Dendritic cell treated with granulocyte-macrophage colony-stimulating factor and Interleukin-4, amounts not matched to agents 40 ng/mL and 50 ng/mL, for 4 days (primary cell): ENCODE data around the gene DCST1.

Source experiments
- H3K27ac Mint-ChIP-seq: one replicate; pipeline ENCODE4 v1.8.0; 2022; ENCODE audit warnings: mild to moderate bottlenecking, mixed read lengths
- H3K27me3 Mint-ChIP-seq: one replicate; pipeline ENCODE4 v1.8.0; 2022; ENCODE audit warnings: mild to moderate bottlenecking, mixed read lengths
- H3K36me3 Mint-ChIP-seq: one replicate; pipeline ENCODE4 v1.8.0; 2022; ENCODE audit warnings: low read depth, mixed read lengths
- H3K4me1 Mint-ChIP-seq: one replicate; pipeline ENCODE4 v1.8.0; 2022; ENCODE audit warnings: low read depth, mixed read lengths
- H3K4me3 Mint-ChIP-seq: one replicate; pipeline ENCODE4 v1.8.0; 2022; ENCODE audit warnings: mild to moderate bottlenecking, moderate library complexity, mixed read lengths
- H3K9me3 Mint-ChIP-seq: one replicate; pipeline ENCODE4 v1.8.0; 2022; ENCODE audit warnings: mixed read lengths
- intact Hi-C: fragments of 100-400 bp; cut with micrococcal nuclease; formaldehyde crosslinking; loops from one replicate; pipeline ENCODE4 v1.15.0; 2022

DCST1 gene

DNA sequence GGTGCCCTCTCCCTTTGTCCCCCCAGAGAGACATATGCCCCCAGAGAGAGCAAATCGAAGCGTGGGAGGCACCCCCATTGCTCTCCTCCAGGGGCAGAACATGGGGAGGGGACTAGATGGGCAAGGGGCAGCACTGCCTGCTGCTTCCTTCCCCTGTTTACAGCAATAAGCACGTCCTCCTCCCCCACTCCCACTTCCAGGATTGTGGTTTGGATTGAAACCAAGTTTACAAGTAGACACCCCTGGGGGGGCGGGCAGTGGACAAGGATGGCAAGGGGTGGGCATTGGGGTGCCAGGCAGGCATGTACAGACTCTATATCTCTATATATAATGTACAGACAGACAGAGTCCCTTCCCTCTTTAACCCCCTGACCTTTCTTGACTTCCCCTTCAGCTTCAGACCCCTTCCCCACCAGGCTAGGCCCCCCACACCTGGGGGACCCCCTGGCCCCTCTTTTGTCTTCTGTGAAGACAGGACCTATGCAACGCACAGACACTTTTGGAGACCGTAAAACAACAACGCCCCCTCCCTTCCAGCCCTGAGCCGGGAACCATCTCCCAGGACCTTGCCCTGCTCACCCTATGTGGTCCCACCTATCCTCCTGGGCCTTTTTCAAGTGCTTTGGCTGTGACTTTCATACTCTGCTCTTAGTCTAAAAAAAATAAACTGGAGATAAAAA is 53.4 kb downstream of the DCST1 start:
- Mint-ChIP-seq H3K36me3 (peaks cover 7% of the 10 kb centered on the region), H3K27me3 (peaks cover 47% of the 10 kb centered on the region), H3K4me3 (no peak overlapping the region), H3K4me1 (peaks cover 57% of the 10 kb centered on the region), H3K9me3 (no peaks in the 10 kb centered on the region), H3K27ac (no peak overlapping the region)
- intact Hi-C loops = loop anchor here (5.0 to 10.0 kb wide), 2 partner anchors 122 to 420 kb away; partner anchors contain the start of gene PYGO2

DNA sequence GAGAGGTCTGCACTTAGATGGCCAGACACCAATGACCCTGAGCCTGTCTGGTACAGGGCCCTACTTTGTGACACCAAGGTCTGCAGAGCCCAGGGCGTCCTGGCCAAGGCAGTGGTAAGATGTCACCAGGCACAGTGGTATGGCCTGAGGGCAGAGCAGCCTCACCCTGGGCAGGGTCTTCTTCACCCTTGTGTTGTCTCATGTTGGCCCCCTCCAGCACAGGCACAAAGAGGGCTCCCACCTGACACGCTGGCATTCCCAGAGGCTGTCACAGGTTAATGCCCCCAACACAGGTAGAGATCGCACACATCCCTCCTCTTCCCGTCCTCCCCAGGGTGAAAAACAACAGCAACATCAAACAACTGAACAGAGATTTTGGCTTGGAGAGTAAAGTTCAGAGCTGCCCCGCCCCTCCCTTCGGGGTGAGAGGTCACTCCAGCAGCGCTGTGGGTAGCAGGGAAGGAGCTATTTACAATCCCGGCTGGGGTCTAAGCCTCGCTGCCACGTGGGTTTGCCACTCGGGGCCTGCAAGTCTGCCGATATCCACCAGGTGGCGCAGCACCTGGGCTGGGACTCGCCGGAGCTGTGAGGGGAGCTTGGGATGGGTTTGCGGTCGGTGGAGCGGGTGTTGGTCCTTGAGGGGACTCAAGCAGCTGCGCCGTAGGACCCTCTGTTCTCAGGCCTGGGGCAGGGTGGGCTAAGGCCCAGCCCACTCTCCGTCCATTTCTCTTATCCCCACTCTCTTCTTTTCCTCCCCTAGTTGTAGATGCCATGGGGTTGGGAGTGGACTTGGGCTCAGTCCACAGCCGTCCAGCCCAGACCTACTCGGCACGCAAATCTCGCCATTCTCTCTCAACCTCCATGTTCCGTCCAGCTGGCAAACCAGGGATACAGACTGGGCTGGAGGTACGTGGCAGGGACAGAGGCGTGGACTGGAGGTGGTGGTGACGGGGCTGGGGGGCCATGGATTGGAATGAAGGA is 57.7 kb downstream of the DCST1 start:
- Mint-ChIP-seq H3K36me3 (no peaks in the 10 kb centered on the region), H3K9me3 (no peaks in the 10 kb centered on the region), H3K4me1 (peaks cover 29% of the 10 kb centered on the region), H3K4me3 (no peak overlapping the region), H3K27me3 (peaks cover 58% of the 10 kb centered on the region), H3K27ac (no peak overlapping the region)
- intact Hi-C loops = loop anchor here (1.0 kb wide), 1 partner anchor 76 kb away; no protein-coding TSS in a partner anchor

DNA sequence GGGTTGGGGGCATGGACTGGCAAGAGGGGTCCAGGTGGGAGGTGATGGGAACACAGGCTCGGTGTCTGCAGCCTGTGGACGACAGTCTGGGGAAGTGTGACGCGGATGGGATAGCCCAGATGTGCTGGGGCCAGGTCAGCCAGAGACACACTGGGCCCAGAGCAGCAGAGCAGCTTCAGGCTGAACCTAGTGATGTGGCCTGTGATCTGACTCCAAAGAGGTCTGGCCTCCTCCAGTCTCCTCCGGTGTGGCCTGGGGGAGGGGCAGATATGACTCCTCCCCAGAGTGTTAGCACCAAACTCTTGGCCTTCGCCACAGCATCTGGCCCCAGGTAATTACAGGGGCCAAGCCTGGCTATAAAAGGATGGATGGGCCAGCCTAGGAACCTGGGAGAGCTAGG is 58.5 kb downstream of the DCST1 start:
- H3K27me3 Mint-ChIP-seq = peaks cover 64% of the 10 kb centered on the region
- peaks cover 22% of the 10 kb centered on the region for H3K4me1 Mint-ChIP-seq
- no peak overlapping the region for H3K4me3 Mint-ChIP-seq
- H3K9me3 Mint-ChIP-seq = no peaks in the 10 kb centered on the region
- intact Hi-C loops = no loop called here
- H3K36me3 Mint-ChIP-seq = no peaks in the 10 kb centered on the region
- no peak overlapping the region for H3K27ac Mint-ChIP-seq

DNA sequence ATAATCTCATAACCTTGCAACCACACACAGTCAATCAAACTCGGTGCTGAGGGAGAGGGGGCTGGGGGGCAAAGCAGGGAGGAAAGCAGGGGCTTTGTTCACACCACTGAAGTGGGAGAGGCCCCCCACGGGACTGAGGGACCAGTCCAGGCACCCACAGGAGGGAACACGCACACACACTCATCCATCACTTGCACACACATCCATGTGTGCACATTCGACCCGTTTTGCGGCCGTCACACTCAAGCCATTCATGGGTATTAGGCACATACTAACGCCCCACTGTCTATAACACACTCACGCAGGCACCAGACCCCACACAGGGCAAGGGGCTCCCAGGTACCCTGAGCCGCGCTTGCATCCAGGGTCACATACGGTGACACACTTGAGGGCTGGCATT is 59.0 kb downstream of the DCST1 start:
- H3K9me3 Mint-ChIP-seq = no peaks in the 10 kb centered on the region
- no peaks in the 10 kb centered on the region for H3K36me3 Mint-ChIP-seq
- H3K27me3 Mint-ChIP-seq = peaks cover 65% of the 10 kb centered on the region
- no peak overlapping the region for H3K27ac Mint-ChIP-seq
- peaks cover 20% of the 10 kb centered on the region for H3K4me1 Mint-ChIP-seq
- H3K4me3 Mint-ChIP-seq = no peak overlapping the region
- intact Hi-C loops = no loop called here

DNA sequence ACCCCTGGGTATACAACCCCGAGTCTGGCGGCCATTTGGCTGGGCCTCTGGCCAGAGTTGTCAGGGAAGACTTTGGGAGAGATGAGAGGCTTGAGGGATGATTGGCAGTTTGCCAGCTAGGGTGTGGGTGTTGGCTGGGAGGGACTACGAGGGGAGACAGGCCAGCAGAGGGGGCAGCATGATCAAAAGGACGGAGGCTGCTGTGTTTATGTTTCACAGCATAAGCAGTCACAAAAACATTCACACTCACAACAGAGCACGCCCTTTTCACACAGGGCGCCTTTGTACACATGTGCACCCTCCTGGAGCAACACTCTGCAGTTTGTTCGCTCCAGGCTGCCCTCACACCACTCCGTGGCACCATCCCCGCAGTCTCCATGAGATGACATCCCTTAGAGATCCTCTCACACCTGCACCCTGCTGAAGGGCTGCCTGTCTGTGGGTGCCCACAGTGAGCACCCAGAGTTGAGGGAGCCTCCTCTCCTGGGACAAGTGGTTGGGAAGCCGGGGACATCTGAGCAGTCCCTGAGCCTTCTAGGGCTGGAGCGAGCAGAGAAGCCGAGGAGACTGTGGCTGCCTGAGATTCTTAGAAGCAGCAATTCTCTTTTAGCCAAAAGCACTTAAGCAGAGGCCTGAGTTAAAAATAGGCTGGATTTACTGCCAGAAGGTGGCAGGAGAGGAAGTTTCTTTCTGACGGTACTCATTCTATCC is 60.4 kb downstream of the DCST1 start:
- H3K4me1 Mint-ChIP-seq = peaks cover 20% of the 10 kb centered on the region
- intact Hi-C loops = no loop called here
- H3K9me3 Mint-ChIP-seq = no peaks in the 10 kb centered on the region
- H3K4me3 Mint-ChIP-seq = no peak overlapping the region
- H3K27ac Mint-ChIP-seq = no peak overlapping the region
- peaks cover 68% of the 10 kb centered on the region for H3K27me3 Mint-ChIP-seq
- H3K36me3 Mint-ChIP-seq = no peaks in the 10 kb centered on the region

DNA sequence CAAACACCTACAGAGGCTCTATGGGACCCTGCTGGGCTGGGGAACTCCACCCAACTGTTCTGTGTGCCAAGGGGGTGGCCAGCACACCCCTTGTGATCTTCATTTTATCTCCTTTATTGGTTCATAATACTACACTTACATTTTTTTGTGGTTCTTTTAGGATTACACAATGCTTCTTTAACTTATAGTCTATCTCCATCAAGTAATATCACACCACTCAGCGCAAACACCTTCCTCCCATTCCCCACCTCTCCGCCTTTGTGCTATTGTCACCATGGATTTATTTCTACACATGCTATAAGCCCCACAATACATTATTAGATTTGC is 61.0 kb downstream of the DCST1 start:
- peaks cover 69% of the 10 kb centered on the region for H3K27me3 Mint-ChIP-seq
- peaks cover 20% of the 10 kb centered on the region for H3K4me1 Mint-ChIP-seq
- intact Hi-C loops = no loop called here
- H3K27ac Mint-ChIP-seq = no peak overlapping the region
- H3K36me3 Mint-ChIP-seq = no peaks in the 10 kb centered on the region
- H3K9me3 Mint-ChIP-seq = no peaks in the 10 kb centered on the region
- no peak overlapping the region for H3K4me3 Mint-ChIP-seq

DNA sequence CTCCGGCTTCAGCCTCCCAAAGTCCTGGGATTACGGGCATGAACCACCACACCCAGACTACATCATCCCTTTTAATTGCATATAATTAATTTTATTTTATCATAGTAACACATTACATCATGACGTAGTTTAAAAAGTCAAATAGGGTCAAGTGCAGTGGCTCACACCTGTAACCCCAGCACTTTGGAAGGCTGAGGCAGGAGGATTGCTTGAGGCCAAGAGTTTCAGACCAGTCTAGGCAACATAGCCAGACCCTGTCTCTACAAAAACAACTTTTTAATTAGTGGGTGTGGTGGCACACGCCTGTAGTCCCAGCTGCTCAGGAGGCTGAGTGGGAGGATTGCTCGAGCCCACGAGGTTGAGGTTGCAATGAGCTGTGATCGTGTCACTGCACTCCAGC is 65.7 kb downstream of the DCST1 start:
- Mint-ChIP-seq H3K27ac (no peak overlapping the region), H3K4me3 (no peak overlapping the region)
- intact Hi-C loops = no loop called here

More for the DNA sequence above, 65.7 kb downstream of the DCST1 start:
- Mint-ChIP-seq H3K4me1 (peaks cover 23% of the 10 kb centered on the region), H3K36me3 (no peaks in the 10 kb centered on the region), H3K9me3 (no peaks in the 10 kb centered on the region), H3K27me3 (peaks cover 41% of the 10 kb centered on the region)
